GM20000 (cell line): Measurements from ENCODE around the gene LPAR5.

Source experiments
- DNase-seq: peaks from one replicate; pipeline ENCODE4 v3.0.0; 2012; ENCODE audit warnings: low spot score
- TF ChIP-seq, protein P1 (sequence below): IDR thresholded peaks from 2 replicates; pipeline ENCODE4 v1.5.1; 2012; ENCODE audit warnings: mild to moderate bottlenecking, control low read depth; ENCODE audit errors: extremely low read depth, missing control alignments

LPAR5 gene

GRCh38 chr12:6582959-6583358, 52.8 kb downstream of the LPAR5 start:
- TF ChIP-seq, protein P1, sequence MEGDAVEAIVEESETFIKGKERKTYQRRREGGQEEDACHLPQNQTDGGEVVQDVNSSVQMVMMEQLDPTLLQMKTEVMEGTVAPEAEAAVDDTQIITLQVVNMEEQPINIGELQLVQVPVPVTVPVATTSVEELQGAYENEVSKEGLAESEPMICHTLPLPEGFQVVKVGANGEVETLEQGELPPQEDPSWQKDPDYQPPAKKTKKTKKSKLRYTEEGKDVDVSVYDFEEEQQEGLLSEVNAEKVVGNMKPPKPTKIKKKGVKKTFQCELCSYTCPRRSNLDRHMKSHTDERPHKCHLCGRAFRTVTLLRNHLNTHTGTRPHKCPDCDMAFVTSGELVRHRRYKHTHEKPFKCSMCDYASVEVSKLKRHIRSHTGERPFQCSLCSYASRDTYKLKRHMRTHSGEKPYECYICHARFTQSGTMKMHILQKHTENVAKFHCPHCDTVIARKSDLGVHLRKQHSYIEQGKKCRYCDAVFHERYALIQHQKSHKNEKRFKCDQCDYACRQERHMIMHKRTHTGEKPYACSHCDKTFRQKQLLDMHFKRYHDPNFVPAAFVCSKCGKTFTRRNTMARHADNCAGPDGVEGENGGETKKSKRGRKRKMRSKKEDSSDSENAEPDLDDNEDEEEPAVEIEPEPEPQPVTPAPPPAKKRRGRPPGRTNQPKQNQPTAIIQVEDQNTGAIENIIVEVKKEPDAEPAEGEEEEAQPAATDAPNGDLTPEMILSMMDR: no peak

GRCh38 chr12:6582196-6582595, 53.6 kb downstream of the LPAR5 start:
- no peak for DNase-seq
- TF ChIP-seq, protein P1: no peak

More at GRCh38 chr12:6582959-6583358, 52.8 kb downstream of the LPAR5 start:
- DNase-seq: no peak

GRCh38 chr12:6575648-6576047, 60.1 kb downstream of the LPAR5 start:
- TF ChIP-seq, protein P1: no peak
- no peak for DNase-seq

- TF ChIP-seq, protein P1: no peak
- DNase-seq: no peak
Measured at GRCh38 chr12:6574576-6575295, 61.0 kb downstream of the LPAR5 start.

GRCh38 chr12:6573001-6573400, 62.8 kb downstream of the LPAR5 start:
- TF ChIP-seq, protein P1: no peak
- no peak for DNase-seq

- DNase-seq: peak; percentile 53
- TF ChIP-seq, protein P1: peak; percentile 73
Measured at GRCh38 chr12:6570264-6570887, 65.4 kb downstream of the LPAR5 start.

DNA sequence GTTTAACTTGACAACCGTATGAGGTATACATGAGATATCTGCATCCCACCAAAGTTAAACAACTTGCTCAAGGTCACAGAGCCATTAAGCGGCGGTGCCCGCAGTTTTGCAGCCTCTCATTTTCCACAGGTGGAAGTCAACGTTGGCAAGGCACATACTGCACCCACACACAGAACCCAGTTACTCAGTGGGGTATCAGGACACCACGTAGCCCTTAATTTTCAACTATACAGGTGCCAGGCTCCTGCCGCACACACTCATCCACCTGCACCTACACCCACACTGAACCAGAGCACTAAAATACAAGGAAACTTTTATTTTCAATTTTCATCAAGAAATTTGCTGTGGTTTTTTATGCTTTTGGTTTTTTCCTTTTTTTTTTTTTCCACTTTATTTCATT, 66.0 kb downstream of the LPAR5 start:
- TF ChIP-seq, protein P1: no peak
- DNase-seq: no peak
